ENCODE results near the gene FCHSD2.

- TF ChIP-seq POLR2A (IDR thresholded peaks at IDR 0.05) (no peak), POLR2AphosphoS5 (IDR thresholded peaks at IDR 0.05) (peak in 1 of 3 donors; percentile 54), CTCF (IDR thresholded peaks at IDR 0.05 in 8 of 11, conservative IDR thresholded peaks at IDR 0.05 in 3 of 11) (no peak)
Measured at GRCh38 chr11:72833083-72833733, 308.9 kb downstream of the FCHSD2 start.
